IPS-NIHi11 (cell line): ENCODE measurements around the gene ADGRL3.
"Not testable (repeated sequence)": the region's sequence is repeated elsewhere in the genome, so short reads cannot be mapped to it uniquely, and the experiment has no call there.

ENCODE experiments used
- DNase-seq: peaks from one replicate; pipeline ENCODE4 v3.0.0; 2012; ENCODE audit warnings: mixed read lengths, low spot score

Gene ADGRL3

GRCh38 chr4:61757983-61758382 is 557.9 kb downstream of the ADGRL3 start:
- not testable (repeated sequence) for DNase-seq

GRCh38 chr4:61758596-61758995 is 558.5 kb downstream of the ADGRL3 start:
- DNase-seq: not testable (repeated sequence)

GRCh38 chr4:61759245-61759644 is 559.1 kb downstream of the ADGRL3 start:
- not testable (repeated sequence) for DNase-seq

- DNase-seq: not testable (repeated sequence)
Observed at GRCh38 chr4:61759885-61760284, 559.8 kb downstream of the ADGRL3 start.

- DNase-seq: no peak
Observed at GRCh38 chr4:61760820-61761219, 560.7 kb downstream of the ADGRL3 start.

- no peak for DNase-seq
Observed at GRCh38 chr4:61762722-61763627, 562.8 kb downstream of the ADGRL3 start.

- DNase-seq: no peak
Observed at GRCh38 chr4:61763682-61764081, 563.6 kb downstream of the ADGRL3 start.

GRCh38 chr4:61764090-61764489 is 564.0 kb downstream of the ADGRL3 start:
- not testable (repeated sequence) for DNase-seq

- DNase-seq: not testable (repeated sequence)
Observed at GRCh38 chr4:61769444-61770167, 569.5 kb downstream of the ADGRL3 start.

GRCh38 chr4:61770456-61770855 is 570.3 kb downstream of the ADGRL3 start:
- no peak for DNase-seq

GRCh38 chr4:61771056-61771455 is 570.9 kb downstream of the ADGRL3 start:
- DNase-seq: no peak

GRCh38 chr4:61772126-61772525 is 572.0 kb downstream of the ADGRL3 start:
- DNase-seq: no peak

- no peak for DNase-seq
Observed at GRCh38 chr4:61773655-61774245, 573.6 kb downstream of the ADGRL3 start.

GRCh38 chr4:61782133-61782532 is 582.0 kb downstream of the ADGRL3 start:
- no peak for DNase-seq

GRCh38 chr4:61783050-61783449 is 582.9 kb downstream of the ADGRL3 start:
- no peak for DNase-seq

- no peak for DNase-seq
Observed at GRCh38 chr4:61785761-61786160, 585.6 kb downstream of the ADGRL3 start.

GRCh38 chr4:61786211-61786610 is 586.1 kb downstream of the ADGRL3 start:
- DNase-seq: no peak

GRCh38 chr4:61795998-61796397 is 595.9 kb downstream of the ADGRL3 start:
- DNase-seq: no peak

GRCh38 chr4:61799794-61800193 is 599.7 kb downstream of the ADGRL3 start:
- no peak for DNase-seq

- no peak for DNase-seq
Observed at GRCh38 chr4:61805227-61805626, 605.1 kb downstream of the ADGRL3 start.

GRCh38 chr4:61805979-61806378 is 605.9 kb downstream of the ADGRL3 start:
- DNase-seq: no peak

GRCh38 chr4:61812171-61812570 is 612.0 kb downstream of the ADGRL3 start:
- no peak for DNase-seq

GRCh38 chr4:61817071-61817470 is 616.9 kb downstream of the ADGRL3 start:
- no peak for DNase-seq
